ENCODE data around the gene DEAF1. TPM values are rescaled to one million over a fixed set of nuclear protein-coding genes. Genes with fewer than 3 reads are reported as not detected.

Gene DEAF1
- total and polyA plus RNA-seq, 2 of the 13 experiments (the other 11 are each of a cell fraction or from before 2014, with no cell fraction given): 22.3 to 29.6 TPM

DNA sequence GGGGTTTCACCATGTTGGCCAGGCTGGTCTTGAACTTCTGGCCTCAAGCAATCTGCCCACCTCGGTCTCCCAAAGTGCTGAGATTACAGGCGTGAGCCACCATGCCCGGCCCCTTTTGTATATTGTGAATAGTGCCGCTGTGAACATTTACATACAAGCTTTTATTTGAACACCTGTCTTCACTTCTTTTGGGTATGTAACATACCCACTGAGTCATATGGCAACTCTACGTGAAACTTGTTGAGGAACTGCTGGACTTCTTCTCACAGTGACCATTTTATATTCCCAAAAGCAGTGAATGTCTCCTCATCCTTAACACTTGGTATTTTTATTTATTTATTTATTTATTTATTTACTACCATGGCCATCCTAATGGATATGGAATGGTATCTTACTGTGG is 64.2 kb downstream of the DEAF1 start:
- ChIA-PET POLR2A (no interaction called here), CTCF (ENCODE audit: low intra/inter-chr PET ratio, low total read pairs) (no interaction called here)
- H3K36me3 ChIP-seq (replicated peaks in 1 of 2; ENCODE audit: control insufficient read depth in 1 of 2, insufficient read depth in 2 of 2, low read length in 2 of 2): peaks cover 0 to 4% of the 10 kb centered on the region in 2 experiments; a peak in 3 of 5 replicates
- no peak overlapping the region for H3K9ac ChIP-seq (ENCODE audit: insufficient read depth, low read depth, low read length)
- H3K27me3 ChIP-seq (ENCODE audit: control insufficient read depth in 1 of 2, insufficient read depth in 2 of 2, low read length in 2 of 2): no peaks in the 10 kb centered on the region
- H3K4me2 ChIP-seq (ENCODE audit: low read depth, low read length): no peak overlapping the region
- in situ Hi-C loops (cut with HindIII; ENCODE audit: extremely low pct_ligation_motif_present, low pct_unique_long_range_greater_than_20kb) (no loop called here), intact Hi-C loops (cut with micrococcal nuclease; ENCODE audit: unreplicated experiment) (no loop called here)
- BruUV-seq (replicated peaks): no TSS peak
- H3K79me2 ChIP-seq (ENCODE audit: insufficient read depth, low read length): no peaks in the 10 kb centered on the region
- 96% methylated on average over 5 of the region's 5 CpGs for WGBS (ENCODE audit: low lambda C conversion rate)
- FAIRE-seq (no peak), DNase-seq (ENCODE audit: low spot score) (no peak), ATAC-seq (no peak)
- peaks cover 7% of the 10 kb centered on the region; the same call in 1 of the 2 replicates for H4K20me1 ChIP-seq (ENCODE audit: insufficient read depth, low read length)
- H3K27ac ChIP-seq (ENCODE audit: extremely low read length, insufficient read depth, low read length): no peak overlapping the region
- H2AFZ ChIP-seq (ENCODE audit: low read length): no peak overlapping the region
- TF ChIP-seq ZNF816 (CRISPR knock-in tag; IDR thresholded peaks at IDR 0.05; ENCODE audit: borderline replicate concordance) (no peak), DMAP1 (CRISPR knock-in tag; IDR thresholded peaks at IDR 0.05) (no peak), ZNF335 (CRISPR knock-in tag; IDR thresholded peaks at IDR 0.05) (no peak), TOE1 (CRISPR knock-in tag; IDR thresholded peaks at IDR 0.05) (no peak), KLF16 (CRISPR knock-in tag; IDR thresholded peaks at IDR 0.05) (no peak), KAT2B (IDR thresholded peaks at IDR 0.05; ENCODE audit: borderline replicate concordance, low read depth, low read length) (no peak), ZNF776 (CRISPR knock-in tag; IDR thresholded peaks at IDR 0.05) (no peak), XRCC5 (optimal IDR thresholded peaks at IDR 0.05; ENCODE audit: low read length) (no peak), MTF1 (CRISPR knock-in tag; IDR thresholded peaks at IDR 0.05) (no peak), DR1 (CRISPR knock-in tag; IDR thresholded peaks at IDR 0.05) (no peak)
- TF ChIP-seq, protein P1, sequence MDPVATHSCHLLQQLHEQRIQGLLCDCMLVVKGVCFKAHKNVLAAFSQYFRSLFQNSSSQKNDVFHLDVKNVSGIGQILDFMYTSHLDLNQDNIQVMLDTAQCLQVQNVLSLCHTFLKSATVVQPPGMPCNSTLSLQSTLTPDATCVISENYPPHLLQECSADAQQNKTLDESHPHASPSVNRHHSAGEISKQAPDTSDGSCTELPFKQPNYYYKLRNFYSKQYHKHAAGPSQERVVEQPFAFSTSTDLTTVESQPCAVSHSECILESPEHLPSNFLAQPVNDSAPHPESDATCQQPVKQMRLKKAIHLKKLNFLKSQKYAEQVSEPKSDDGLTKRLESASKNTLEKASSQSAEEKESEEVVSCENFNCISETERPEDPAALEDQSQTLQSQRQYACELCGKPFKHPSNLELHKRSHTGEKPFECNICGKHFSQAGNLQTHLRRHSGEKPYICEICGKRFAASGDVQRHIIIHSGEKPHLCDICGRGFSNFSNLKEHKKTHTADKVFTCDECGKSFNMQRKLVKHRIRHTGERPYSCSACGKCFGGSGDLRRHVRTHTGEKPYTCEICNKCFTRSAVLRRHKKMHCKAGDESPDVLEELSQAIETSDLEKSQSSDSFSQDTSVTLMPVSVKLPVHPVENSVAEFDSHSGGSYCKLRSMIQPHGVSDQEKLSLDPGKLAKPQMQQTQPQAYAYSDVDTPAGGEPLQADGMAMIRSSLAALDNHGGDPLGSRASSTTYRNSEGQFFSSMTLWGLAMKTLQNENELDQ (CRISPR knock-in tag; IDR thresholded peaks at IDR 0.05; ENCODE audit: borderline replicate concordance): no peak
- TF ChIP-seq, protein P2, sequence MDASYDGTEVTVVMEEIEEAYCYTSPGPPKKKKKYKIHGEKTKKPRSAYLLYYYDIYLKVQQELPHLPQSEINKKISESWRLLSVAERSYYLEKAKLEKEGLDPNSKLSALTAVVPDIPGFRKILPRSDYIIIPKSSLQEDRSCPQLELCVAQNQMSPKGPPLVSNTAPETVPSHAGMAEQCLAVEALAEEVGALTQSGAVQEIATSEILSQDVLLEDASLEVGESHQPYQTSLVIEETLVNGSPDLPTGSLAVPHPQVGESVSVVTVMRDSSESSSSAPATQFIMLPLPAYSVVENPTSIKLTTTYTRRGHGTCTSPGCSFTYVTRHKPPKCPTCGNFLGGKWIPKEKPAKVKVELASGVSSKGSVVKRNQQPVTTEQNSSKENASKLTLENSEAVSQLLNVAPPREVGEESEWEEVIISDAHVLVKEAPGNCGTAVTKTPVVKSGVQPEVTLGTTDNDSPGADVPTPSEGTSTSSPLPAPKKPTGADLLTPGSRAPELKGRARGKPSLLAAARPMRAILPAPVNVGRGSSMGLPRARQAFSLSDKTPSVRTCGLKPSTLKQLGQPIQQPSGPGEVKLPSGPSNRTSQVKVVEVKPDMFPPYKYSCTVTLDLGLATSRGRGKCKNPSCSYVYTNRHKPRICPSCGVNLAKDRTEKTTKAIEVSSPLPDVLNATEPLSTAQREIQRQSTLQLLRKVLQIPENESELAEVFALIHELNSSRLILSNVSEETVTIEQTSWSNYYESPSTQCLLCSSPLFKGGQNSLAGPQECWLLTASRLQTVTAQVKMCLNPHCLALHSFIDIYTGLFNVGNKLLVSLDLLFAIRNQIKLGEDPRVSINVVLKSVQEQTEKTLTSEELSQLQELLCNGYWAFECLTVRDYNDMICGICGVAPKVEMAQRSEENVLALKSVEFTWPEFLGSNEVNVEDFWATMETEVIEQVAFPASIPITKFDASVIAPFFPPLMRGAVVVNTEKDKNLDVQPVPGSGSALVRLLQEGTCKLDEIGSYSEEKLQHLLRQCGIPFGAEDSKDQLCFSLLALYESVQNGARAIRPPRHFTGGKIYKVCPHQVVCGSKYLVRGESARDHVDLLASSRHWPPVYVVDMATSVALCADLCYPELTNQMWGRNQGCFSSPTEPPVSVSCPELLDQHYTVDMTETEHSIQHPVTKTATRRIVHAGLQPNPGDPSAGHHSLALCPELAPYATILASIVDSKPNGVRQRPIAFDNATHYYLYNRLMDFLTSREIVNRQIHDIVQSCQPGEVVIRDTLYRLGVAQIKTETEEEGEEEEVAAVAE (CRISPR knock-in tag; IDR thresholded peaks at IDR 0.05; ENCODE audit: borderline replicate concordance): no peak
- TF ChIP-seq, protein P3, sequence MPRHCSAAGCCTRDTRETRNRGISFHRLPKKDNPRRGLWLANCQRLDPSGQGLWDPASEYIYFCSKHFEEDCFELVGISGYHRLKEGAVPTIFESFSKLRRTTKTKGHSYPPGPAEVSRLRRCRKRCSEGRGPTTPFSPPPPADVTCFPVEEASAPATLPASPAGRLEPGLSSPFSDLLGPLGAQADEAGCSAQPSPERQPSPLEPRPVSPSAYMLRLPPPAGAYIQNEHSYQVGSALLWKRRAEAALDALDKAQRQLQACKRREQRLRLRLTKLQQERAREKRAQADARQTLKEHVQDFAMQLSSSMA (CRISPR knock-in tag; IDR thresholded peaks at IDR 0.05): no peak
- TF ChIP-seq, protein P4, sequence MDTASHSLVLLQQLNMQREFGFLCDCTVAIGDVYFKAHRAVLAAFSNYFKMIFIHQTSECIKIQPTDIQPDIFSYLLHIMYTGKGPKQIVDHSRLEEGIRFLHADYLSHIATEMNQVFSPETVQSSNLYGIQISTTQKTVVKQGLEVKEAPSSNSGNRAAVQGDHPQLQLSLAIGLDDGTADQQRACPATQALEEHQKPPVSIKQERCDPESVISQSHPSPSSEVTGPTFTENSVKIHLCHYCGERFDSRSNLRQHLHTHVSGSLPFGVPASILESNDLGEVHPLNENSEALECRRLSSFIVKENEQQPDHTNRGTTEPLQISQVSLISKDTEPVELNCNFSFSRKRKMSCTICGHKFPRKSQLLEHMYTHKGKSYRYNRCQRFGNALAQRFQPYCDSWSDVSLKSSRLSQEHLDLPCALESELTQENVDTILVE (CRISPR knock-in tag; IDR thresholded peaks at IDR 0.05): no peak
- peaks cover 4% of the 10 kb centered on the region for H3K4me1 ChIP-seq (ENCODE audit: insufficient read depth, low read length)
- no peak overlapping the region for H3K4me3 ChIP-seq (replicated peaks in 1 of 3; ENCODE audit: insufficient read depth in 1 of 3, low read depth in 2 of 3, low read length in 3 of 3)
- no peaks in the 10 kb centered on the region for H3K9me3 ChIP-seq (ENCODE audit: low read length)
